Stimulated activated CD4-positive, alpha-beta T cell treated with anti-CD3 and anti-CD28 coated beads, Interleukin-12 subunit alpha, Interleukin-12 subunit beta, amount 100 ng/mL, for 4 hours (primary cell): ENCODE data around the gene AFG3L2.
"Not testable (repeated sequence)": the region's sequence is repeated elsewhere in the genome, so short reads cannot be mapped to it uniquely, and the experiment has no call there.

Experiments used
- DNase-seq: peaks from one replicate; pipeline ENCODE4 v3.0.0-alpha.2; 2020

Gene AFG3L2

GRCh38 chr18:12376754-12377555, at the start of gene AFG3L2:
AFG3L2 (minus strand) TSS chr18:12377227; CDS start chr18:12377082, 145 bp downstream.
- peak; percentile 100 for DNase-seq

- no peak for DNase-seq
These were observed 47.2 kb upstream of the AFG3L2 start for GRCh38 chr18:12424252-12424651.

GRCh38 chr18:12423820-12424219, 46.8 kb upstream of the AFG3L2 start:
- DNase-seq, result no peak

- DNase-seq, result no peak
These were observed 46.4 kb upstream of the AFG3L2 start for GRCh38 chr18:12423393-12423792.

GRCh38 chr18:12422936-12423335, 45.9 kb upstream of the AFG3L2 start:
- no peak for DNase-seq

- no peak for DNase-seq
These were observed 44.7 kb upstream of the AFG3L2 start for GRCh38 chr18:12421732-12422131.

- DNase-seq, result no peak
These were observed 43.9 kb upstream of the AFG3L2 start for GRCh38 chr18:12420821-12421421.

GRCh38 chr18:12417687-12418086, 40.7 kb upstream of the AFG3L2 start:
- DNase-seq, result no peak

- DNase-seq, result no peak
These were observed 39.2 kb upstream of the AFG3L2 start for GRCh38 chr18:12416098-12416729.

GRCh38 chr18:12411456-12411855, 34.4 kb upstream of the AFG3L2 start:
- DNase-seq, result no peak

GRCh38 chr18:12410747-12411146, 33.7 kb upstream of the AFG3L2 start:
- not testable (repeated sequence) for DNase-seq

GRCh38 chr18:12410081-12410481, 33.1 kb upstream of the AFG3L2 start:
- no peak for DNase-seq

- no peak for DNase-seq
These were observed 32.4 kb upstream of the AFG3L2 start for GRCh38 chr18:12409469-12409868.

- DNase-seq, result no peak
These were observed 31.3 kb upstream of the AFG3L2 start for GRCh38 chr18:12408247-12408869.

- DNase-seq, result no peak
These were observed 29.5 kb upstream of the AFG3L2 start for GRCh38 chr18:12406371-12407111.

GRCh38 chr18:12405066-12405465, 28.0 kb upstream of the AFG3L2 start:
- DNase-seq, result no peak

GRCh38 chr18:12403601-12404506, 26.8 kb upstream of the AFG3L2 start:
- no peak for DNase-seq

GRCh38 chr18:12401881-12402280, 24.9 kb upstream of the AFG3L2 start:
- no peak for DNase-seq

- no peak for DNase-seq
These were observed 22.2 kb upstream of the AFG3L2 start for GRCh38 chr18:12399231-12399630.

- no peak for DNase-seq
These were observed 21.6 kb upstream of the AFG3L2 start for GRCh38 chr18:12398625-12399024.

- DNase-seq, result no peak
These were observed 20.8 kb upstream of the AFG3L2 start for GRCh38 chr18:12397793-12398192.

GRCh38 chr18:12397254-12397653, 20.2 kb upstream of the AFG3L2 start:
- DNase-seq, result no peak
